BLaER1 (cell line): Measurements from ENCODE around the gene RARG.

Experiments used
- H3K27ac ChIP-seq: shearing (Covaris generic); formaldehyde crosslinking; 2 replicates; pipeline ENCODE4 v1.8.1; 2022
- H3K27me3 ChIP-seq: shearing (Covaris generic); formaldehyde crosslinking; 2 replicates; pipeline ENCODE4 v1.8.1; 2022
- H3K36me3 ChIP-seq: shearing (Covaris generic); formaldehyde crosslinking; 2 replicates; pipeline ENCODE4 v1.8.1; 2022
- H3K4me1 ChIP-seq: shearing (Covaris generic); formaldehyde crosslinking; 2 replicates; pipeline ENCODE4 v1.8.1; 2022
- H3K4me2 ChIP-seq: shearing (Covaris generic); formaldehyde crosslinking; 2 replicates; pipeline ENCODE4 v1.8.1; 2022
- H3K4me3 ChIP-seq: shearing (Covaris generic); formaldehyde crosslinking; 2 replicates; pipeline ENCODE4 v1.8.1; 2022
- H3K9ac ChIP-seq: shearing (Covaris generic); formaldehyde crosslinking; 2 replicates; pipeline ENCODE4 v1.8.1; 2022
- H3K9me3 ChIP-seq: shearing (Covaris generic); formaldehyde crosslinking; 2 replicates; pipeline ENCODE4 v1.8.1; 2022
- H4K20me1 ChIP-seq: shearing (Covaris generic); formaldehyde crosslinking; 2 replicates; pipeline ENCODE4 v1.8.1; 2022
- Cebpa-rat ChIP-seq: shearing (Covaris generic); IDR thresholded peaks from 2 replicates; pipeline ENCODE4 v1.8.1; 2022

Gene RARG

DNA sequence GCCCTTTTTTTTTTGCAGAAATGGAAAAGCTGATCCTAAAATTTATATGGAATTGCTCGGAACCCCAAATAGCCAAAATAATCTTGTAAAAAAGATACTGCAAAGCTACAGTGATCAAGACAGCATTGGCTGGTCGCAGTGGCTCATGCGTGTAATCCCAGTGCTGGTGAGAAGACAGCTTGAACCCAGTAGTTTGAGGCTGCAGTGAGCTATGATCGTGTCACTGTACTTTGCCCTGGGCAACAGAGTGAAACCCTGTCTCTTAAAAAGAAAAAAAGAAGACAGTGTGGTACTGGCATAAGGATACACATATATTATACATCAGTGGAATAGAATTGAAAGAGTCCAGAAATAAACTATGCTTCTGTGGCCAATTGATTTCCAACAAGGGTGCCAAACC, 30.4 kb downstream of the RARG start:
- H3K36me3 ChIP-seq = peaks cover 6% of the 10 kb centered on the region; the same call in 1 of the 2 replicates
- no peaks in the 10 kb centered on the region for H4K20me1 ChIP-seq
- no peak overlapping the region for H3K27ac ChIP-seq
- no peaks in the 10 kb centered on the region for H3K9me3 ChIP-seq
- peak overlapping the region; percentile 91 for H3K4me2 ChIP-seq
- H3K27me3 ChIP-seq = no peaks in the 10 kb centered on the region
- no peak overlapping the region for H3K9ac ChIP-seq
- peaks cover 75% of the 10 kb centered on the region for H3K4me1 ChIP-seq
- no peak for TF ChIP-seq Cebpa-rat
- no peak overlapping the region for H3K4me3 ChIP-seq

DNA sequence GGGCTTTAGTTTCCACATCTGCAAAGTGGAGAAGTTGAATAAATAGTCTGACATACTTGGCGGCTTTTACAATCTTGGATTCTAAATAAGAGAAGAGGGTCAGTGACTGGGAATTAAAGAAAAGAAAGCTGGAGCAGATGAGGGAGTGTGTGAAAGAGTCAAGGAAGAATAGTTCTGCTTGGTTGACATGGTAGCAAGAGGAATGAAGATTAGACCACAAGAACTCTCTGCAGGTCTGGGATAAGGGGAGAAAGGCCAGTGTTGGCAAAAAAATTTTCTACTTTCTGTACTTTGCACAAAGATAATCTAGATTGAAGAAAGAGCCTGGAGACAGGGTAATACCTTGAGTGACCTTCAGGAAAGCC, 30.9 kb downstream of the RARG start:
- TF ChIP-seq Cebpa-rat = no peak
- Histone ChIP-seq H3K9ac (peak overlapping the region; percentile 38; the same call in 1 of the 2 replicates), H3K4me2 (peak overlapping the region; percentile 91), H4K20me1 (no peaks in the 10 kb centered on the region), H3K4me1 (peaks cover 70% of the 10 kb centered on the region), H3K4me3 (no peak overlapping the region), H3K9me3 (no peaks in the 10 kb centered on the region), H3K27me3 (no peaks in the 10 kb centered on the region), H3K27ac (peak overlapping the region; percentile 62), H3K36me3 (peaks cover 9% of the 10 kb centered on the region; the same call in 1 of the 2 replicates)

DNA sequence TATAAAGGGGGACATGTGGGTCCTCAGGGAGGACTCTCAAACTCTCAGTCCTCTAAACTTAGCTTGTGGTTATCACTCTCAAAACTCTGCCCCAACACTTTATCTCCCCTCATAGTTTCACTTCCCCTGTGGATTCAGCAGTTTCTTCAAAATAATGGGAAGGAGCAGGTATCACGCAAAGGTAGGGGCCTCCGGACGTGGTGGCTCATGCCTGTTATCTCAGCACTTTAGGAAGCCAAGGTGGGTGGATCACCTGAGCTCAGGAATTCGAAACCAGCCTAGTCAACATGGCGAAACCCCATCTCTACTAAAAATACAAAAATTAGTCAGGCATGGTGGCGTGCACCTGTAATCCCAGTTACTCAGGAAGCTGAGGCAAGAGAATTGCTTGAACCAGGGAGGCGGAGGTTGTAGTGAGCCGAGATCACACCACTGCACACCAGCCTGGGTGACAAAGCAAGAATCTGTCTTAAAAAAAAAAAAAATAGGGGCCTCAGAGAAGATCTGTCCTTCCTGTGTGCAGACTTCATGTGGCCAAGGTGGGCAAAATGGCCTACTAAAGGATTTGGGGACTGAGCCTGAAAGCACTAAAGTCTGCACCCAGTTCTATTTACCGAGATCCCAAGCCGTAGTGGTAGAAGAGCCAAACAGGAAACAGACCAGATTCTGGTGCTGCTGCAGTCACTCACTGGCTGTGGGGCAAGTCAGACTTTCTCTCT, 31.4 kb downstream of the RARG start:
- H3K27ac ChIP-seq = peak overlapping the region; percentile 62

DNA sequence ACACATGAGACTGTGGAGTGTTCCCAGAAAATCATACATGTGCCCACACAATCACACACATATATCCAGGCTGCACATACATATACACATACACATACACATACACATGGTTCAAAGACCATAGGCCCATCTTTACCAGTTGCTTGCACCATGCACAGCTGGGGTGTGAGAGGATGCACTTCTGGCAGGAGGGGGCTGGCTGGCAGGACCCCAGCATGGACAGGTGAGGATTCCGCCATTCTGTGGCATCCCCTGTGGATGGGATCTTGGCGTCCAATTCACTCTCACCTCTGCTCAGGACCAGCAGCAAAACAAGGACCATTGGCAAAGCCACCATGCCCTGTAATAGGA, 31.9 kb downstream of the RARG start:
- Histone ChIP-seq H3K36me3 (peaks cover 9% of the 10 kb centered on the region; the same call in 1 of the 2 replicates), H3K4me3 (peak overlapping the region; percentile 46), H3K9me3 (no peaks in the 10 kb centered on the region), H3K9ac (peak overlapping the region; percentile 38; the same call in 1 of the 2 replicates), H3K4me2 (peak overlapping the region; percentile 91), H4K20me1 (no peaks in the 10 kb centered on the region), H3K27me3 (no peaks in the 10 kb centered on the region), H3K27ac (peak overlapping the region; percentile 62), H3K4me1 (peaks cover 60% of the 10 kb centered on the region)
- no peak for TF ChIP-seq Cebpa-rat

More for the DNA sequence above, 31.4 kb downstream of the RARG start:
- Histone ChIP-seq H3K4me3 (peak overlapping the region; percentile 46), H3K27me3 (no peaks in the 10 kb centered on the region), H4K20me1 (no peaks in the 10 kb centered on the region), H3K9ac (peak overlapping the region; percentile 38; the same call in 1 of the 2 replicates), H3K4me2 (peak overlapping the region; percentile 91), H3K4me1 (peaks cover 65% of the 10 kb centered on the region), H3K9me3 (no peaks in the 10 kb centered on the region), H3K36me3 (peaks cover 9% of the 10 kb centered on the region; the same call in 1 of the 2 replicates)
- TF ChIP-seq Cebpa-rat = no peak

DNA sequence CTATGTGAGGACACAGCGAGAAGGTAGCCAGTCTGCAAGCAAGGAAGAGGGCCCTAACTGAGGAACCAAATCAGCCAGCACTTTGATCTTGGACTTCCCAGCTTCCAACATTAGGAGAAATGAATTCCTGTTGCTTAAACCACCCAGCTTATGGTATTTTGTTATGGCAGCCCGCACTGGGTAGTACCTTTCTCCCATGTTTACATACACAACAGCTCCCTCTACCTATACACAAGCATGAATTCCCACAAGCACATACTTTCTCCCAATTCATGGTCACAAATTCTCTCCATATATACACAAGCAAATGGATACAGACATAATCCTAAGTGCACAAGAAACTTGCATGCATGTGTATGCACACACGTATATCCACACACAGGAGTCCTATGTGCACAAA, 32.3 kb downstream of the RARG start:
- Histone ChIP-seq H4K20me1 (no peaks in the 10 kb centered on the region), H3K4me3 (peak overlapping the region; percentile 46), H3K36me3 (peaks cover 9% of the 10 kb centered on the region; the same call in 1 of the 2 replicates), H3K4me1 (peaks cover 56% of the 10 kb centered on the region), H3K27me3 (no peaks in the 10 kb centered on the region), H3K9me3 (no peaks in the 10 kb centered on the region), H3K27ac (peak overlapping the region; percentile 62), H3K4me2 (peak overlapping the region; percentile 91), H3K9ac (no peak overlapping the region)
- no peak for TF ChIP-seq Cebpa-rat

DNA sequence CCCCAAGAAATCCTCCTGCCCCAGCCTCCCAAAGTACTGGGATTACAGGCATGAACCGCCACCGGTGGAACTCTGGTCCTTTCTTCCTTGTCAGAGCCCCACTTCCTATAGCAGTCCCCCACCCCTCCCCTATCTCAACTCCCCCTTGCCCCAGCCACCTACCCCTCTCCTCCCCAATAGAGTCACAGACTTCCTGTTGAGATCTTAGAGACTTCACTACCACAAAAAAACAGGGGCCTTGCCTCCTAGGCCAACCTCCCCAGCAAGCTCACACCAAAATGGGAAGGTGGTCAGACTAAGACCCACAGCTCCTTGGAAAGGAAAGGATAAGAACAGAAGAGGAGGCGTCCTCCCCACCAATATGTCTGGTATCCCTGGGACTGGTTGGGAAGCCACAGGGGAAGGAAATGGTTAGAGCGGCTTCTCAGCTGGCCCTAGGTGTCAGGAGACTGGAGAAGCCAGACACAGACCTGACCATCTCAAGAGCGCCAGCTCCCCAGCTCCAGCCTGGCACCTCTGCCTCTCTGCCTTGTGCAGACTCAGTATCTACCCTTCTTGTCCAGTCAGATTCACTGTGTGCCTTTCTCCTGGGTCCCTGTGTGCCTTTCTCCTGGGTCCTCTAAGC, 33.4 kb downstream of the RARG start:
- no peak for TF ChIP-seq Cebpa-rat
- H3K4me2 ChIP-seq = peak overlapping the region; percentile 91
- 0 out of 2 replicates have a peak overlapping the region, but pooled peaks have one; percentile 3 for H3K4me3 ChIP-seq
- no peaks in the 10 kb centered on the region for H3K9me3 ChIP-seq
- no peaks in the 10 kb centered on the region for H3K27me3 ChIP-seq
- peaks cover 56% of the 10 kb centered on the region for H3K4me1 ChIP-seq
- H3K27ac ChIP-seq = peak overlapping the region; percentile 71
- H4K20me1 ChIP-seq = no peaks in the 10 kb centered on the region
- peak overlapping the region; percentile 53 for H3K9ac ChIP-seq
- peaks cover 10% of the 10 kb centered on the region; the same call in 1 of the 2 replicates for H3K36me3 ChIP-seq

DNA sequence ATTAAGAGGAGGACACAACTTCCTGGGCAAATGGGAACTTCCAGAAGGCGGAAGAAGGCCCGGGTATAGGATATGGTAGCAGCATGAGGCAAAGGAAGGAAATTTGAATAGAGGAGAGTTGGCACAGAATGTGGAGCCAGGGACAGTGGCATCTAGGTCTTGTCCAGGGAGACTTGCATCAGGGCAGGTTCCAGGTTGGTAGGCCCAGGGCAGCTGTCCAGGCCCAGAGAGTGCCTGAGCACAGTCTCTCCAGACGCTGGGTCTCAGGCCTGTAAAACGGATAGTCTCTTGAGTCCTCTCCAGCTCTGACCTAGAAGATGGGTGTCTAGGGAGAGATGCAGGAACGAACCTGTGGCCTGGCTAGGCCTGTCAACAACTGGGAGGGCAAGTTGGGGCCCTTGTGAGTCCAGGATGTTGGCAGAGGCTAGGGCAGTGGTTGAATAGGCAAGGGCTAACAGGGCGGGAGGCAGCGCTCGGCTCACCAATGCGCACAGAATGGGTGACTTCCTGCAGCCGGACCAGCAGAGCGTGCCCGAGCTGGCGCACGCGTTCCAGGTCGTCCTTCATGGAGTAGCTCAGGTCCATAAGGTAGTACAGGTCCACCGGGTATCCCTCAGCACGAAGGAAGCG, 34.9 kb downstream of the RARG start:
- Histone ChIP-seq H3K9me3 (no peaks in the 10 kb centered on the region), H3K27me3 (no peaks in the 10 kb centered on the region), H4K20me1 (no peaks in the 10 kb centered on the region), H3K4me1 (peaks cover 47% of the 10 kb centered on the region), H3K4me3 (no peak overlapping the region), H3K36me3 (peaks cover 25% of the 10 kb centered on the region), H3K4me2 (no peak overlapping the region; the same call in 1 of the 2 replicates), H3K27ac (0 out of 2 replicates have a peak overlapping the region, but pooled peaks have one; percentile 71), H3K9ac (no peak overlapping the region)
- no peak for TF ChIP-seq Cebpa-rat

DNA sequence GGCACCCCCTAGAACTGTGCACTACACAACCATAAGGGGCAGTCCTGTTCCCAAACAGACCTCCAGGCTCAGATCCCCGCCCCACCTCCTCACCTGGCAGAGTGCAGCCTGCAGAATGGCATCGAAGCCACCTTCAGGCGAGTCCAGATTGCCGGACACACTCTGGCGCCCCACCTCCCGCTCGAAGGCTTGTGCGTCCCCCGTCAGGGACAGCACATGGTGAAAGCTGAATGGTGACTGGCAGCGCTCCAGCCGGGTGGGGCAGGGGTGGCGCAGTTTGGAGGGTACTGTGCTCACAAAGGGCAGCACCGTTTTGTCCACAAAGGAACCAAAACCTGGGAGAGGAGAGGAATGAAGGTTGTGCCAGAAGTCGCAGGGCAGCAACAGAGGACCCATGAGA, 35.5 kb downstream of the RARG start:
- no peak overlapping the region for H3K27ac ChIP-seq
- peaks cover 32% of the 10 kb centered on the region for H3K36me3 ChIP-seq
- no peak for TF ChIP-seq Cebpa-rat
- H3K4me1 ChIP-seq = peaks cover 41% of the 10 kb centered on the region
- H3K4me2 ChIP-seq = no peak overlapping the region
- H3K27me3 ChIP-seq = no peaks in the 10 kb centered on the region
- H3K9ac ChIP-seq = no peak overlapping the region
- H3K9me3 ChIP-seq = no peaks in the 10 kb centered on the region
- no peaks in the 10 kb centered on the region for H4K20me1 ChIP-seq
- no peak overlapping the region for H3K4me3 ChIP-seq

GRCh38 chr12:53195516-53196420, 36.2 kb downstream of the RARG start:
- no peak for TF ChIP-seq Cebpa-rat
- Histone ChIP-seq H3K9me3 (no peaks in the 10 kb centered on the region), H4K20me1 (no peaks in the 10 kb centered on the region; the same call in 1 of the 2 replicates), H3K27me3 (no peaks in the 10 kb centered on the region), H3K4me1 (peaks cover 37% of the 10 kb centered on the region), H3K27ac (no peak overlapping the region), H3K9ac (no peak overlapping the region), H3K4me2 (no peak overlapping the region), H3K36me3 (peaks cover 39% of the 10 kb centered on the region), H3K4me3 (no peak overlapping the region)
